Measurements from ENCODE around the gene NOD2.

- no peak for TF ChIP-seq POLR2AphosphoS5 (IDR thresholded peaks at IDR 0.05; ENCODE audit: low read depth, low read length)
- TF ChIP-seq TAF1 (IDR thresholded peaks at IDR 0.05; ENCODE audit: borderline replicate concordance, low read depth, low read length): no peak
- TF ChIP-seq POLR2A (IDR thresholded peaks at IDR 0.05; ENCODE audit: low read depth, low read length): no peak
These were observed 73.8 kb downstream of the NOD2 start for GRCh38 chr16:50767197-50767596.

Data from GM12892 (cell line).